ENCODE data around the gene ME2.

- TF ChIP-seq CTCF (IDR thresholded peaks at IDR 0.05) (no peak), POLR2A (IDR thresholded peaks at IDR 0.05) (no peak)
Observed at GRCh38 chr18:50844554-50844953, 34.4 kb upstream of the ME2 start.
